HFF-Myc (cell line): ENCODE results near the gene PFDN6.
A peak's percentile ranks its signal among the peaks of the same experiment; 100 is the strongest.

Experiments
- DNase-seq: peaks from one replicate; pipeline ENCODE4 v3.0.0-alpha.2; 2011; ENCODE audit warnings: low read depth; ENCODE audit errors: extremely low read depth
- H3K4me3 ChIP-seq: replicated peaks from 2 replicates; pipeline ENCODE4 v1.5.1; 2011; ENCODE audit warnings: low read depth, mild to moderate bottlenecking, control low read depth, low read length
- CTCF ChIP-seq: IDR thresholded peaks from 2 replicates; pipeline ENCODE4 v1.5.1; 2012; ENCODE audit warnings: mild to moderate bottlenecking, low read depth, low read length, control low read depth; ENCODE audit errors: missing control alignments

The PFDN6 gene

DNA sequence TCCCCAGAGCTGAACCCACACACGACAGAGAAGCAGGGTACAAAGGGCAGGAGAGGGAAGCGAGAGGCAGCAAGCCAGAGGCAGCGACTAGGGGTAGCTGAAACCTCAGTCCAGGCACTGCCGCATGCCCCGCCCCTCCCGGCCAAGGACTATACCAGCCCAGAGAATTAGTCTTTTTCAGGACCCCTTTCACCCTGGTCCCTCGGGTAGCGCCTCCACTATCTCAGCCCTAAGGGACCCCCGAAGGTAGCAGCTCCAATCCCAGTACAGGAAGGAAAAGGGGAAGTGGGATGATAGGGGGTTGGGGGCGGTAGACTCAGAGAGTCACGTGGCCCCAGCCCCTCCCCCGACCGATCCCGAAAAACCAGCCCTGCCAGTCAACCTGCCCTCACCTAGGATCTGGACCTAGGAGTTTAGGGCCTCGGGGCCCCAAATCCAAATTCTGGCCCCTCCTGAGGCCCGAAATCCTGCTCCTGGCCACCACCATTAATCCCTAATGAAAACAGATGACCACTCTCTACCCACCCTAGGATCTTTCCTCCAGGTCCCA lies 8.1 kb downstream of the PFDN6 start:
- no peak for TF ChIP-seq CTCF
- no peak for DNase-seq
- peak overlapping the region; percentile 76 for H3K4me3 ChIP-seq

DNA sequence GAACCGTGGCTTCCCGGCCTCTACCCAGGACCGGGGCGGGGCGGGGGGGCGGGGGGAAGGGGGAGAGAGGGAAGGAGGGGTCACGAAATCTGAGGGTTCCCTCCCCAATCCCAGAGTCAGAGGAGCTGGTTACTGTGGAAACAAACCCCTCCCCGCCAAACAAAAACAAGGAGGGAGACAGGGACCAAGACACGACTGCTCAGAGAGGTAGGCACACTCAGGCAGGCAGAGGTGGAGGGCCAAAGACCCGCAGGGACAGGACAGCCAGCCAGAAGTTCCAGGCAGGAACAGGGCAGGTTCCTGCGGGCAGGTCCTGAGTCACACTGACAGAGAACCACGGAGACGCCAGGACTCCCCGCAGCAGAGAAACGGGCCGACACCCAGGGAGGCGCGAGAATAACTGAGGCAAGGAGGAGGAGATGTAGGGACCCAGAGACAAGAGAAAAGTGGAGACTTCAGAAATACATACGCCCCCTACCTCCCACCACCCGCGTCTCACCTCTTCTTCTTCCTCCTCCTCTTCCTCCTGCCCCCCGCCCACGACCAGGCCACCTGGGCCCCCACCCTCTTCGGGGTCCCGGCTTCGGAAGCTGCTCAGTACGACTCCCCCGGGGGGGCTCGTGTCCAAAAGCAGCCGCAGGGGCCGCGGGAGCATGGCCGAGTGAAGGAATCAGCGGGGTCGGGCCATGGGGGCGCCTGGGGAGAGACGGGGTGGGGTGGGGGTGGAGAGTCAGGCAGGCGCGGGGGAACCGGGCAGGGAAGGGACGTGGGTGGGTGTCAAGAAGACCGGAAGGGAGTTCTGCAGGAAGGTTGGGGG lies 8.8 kb downstream of the PFDN6 start:
- no peak for TF ChIP-seq CTCF
- DNase-seq: no peak
- peak overlapping the region; percentile 76 for H3K4me3 ChIP-seq

DNA sequence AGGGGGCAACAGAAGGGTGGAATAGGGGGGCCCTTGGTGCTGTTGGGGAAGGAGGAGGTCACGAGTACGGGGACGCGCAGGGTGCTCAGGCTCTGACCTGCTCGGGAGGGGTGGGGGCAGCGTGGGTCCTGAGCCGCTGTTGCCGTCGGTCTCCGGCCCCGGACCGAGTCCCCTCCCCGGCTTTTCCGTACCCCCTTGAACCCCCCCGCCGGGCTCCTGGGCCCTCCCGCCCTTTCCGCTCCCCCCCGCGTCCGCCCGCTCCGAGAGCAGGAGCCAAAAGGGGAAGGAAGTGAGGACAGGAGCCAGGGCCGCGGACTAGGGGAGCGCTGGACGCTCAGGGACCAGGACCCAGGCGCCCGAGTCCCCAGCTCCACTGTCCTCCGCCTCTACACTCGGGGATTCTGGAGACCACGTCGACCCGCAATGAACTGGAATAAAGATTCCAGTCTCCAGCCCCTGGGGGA lies 9.4 kb downstream of the PFDN6 start, which contains the start of gene RGL2:
TSS of gene RGL2 (minus strand) at position 170 of the 464 bp plus-strand sequence. CDS start 332 bp downstream, outside the sequence.
- no peak for DNase-seq
- peak within 1 kb of the TSS; percentile 76 for H3K4me3 ChIP-seq
- TF ChIP-seq CTCF: no peak

DNA sequence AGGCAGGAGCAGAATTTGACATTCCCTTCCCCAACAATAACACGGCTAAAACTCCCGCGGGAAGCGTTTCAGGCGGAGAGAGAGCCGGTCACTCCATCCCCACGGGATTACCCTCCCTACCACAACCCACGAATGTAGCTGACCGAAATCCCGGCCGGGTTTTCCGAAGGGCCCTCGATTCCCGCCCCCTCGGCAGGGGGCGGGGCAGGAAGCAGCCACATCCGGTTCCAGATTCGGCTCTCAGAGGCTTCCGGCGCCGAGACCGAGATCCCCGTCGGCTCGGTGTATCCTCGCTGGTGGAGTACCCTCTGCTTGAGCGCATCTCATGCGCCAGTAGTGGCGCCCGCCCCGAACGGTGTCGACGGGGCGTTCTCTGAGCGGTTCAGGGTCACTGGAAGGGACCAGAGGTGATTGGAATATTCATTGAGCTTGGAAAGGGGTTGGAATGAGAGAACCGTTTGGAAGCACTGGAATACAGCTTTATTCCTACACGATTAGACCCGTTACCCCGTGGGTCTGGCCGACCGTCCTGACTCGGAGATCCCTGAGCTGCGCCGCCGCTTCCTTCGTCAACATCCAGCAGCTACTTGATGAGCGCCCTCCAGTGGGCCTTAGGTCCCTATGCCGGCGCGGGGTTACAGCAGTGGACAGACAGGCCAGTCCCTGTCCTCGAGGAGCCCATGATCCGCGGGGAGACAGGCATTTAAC lies 10.0 kb downstream of the PFDN6 start:
- peak overlapping the region; percentile 76 for H3K4me3 ChIP-seq
- DNase-seq: no peak
- peak; percentile 78 for TF ChIP-seq CTCF

- DNase-seq: no peak
- TF ChIP-seq CTCF: no peak
- no peak overlapping the region for H3K4me3 ChIP-seq
Measured at GRCh38 chr6:33301877-33302276, 12.5 kb downstream of the PFDN6 start.

GRCh38 chr6:33304216-33304615 lies 14.8 kb downstream of the PFDN6 start:
- no peak for TF ChIP-seq CTCF
- no peak for DNase-seq
- H3K4me3 ChIP-seq: no peak overlapping the region
